GM11168 (cell line): ENCODE measurements around the gene IFNA1.
"Not testable (repeated sequence)": the region's sequence is repeated elsewhere in the genome, so short reads cannot be mapped to it uniquely, and the experiment has no call there.

ENCODE experiments used
- in situ Hi-C: fragments of 300-500 bp; cut with MboI; formaldehyde crosslinking; loops from one replicate; pipeline ENCODE4 v1.12.0; 2022; ENCODE audit warnings: low sequenced_read_pairs; ENCODE audit not compliant: unreplicated experiment

IFNA1 gene

GRCh38 chr9:21440139-21440538 lies at the start of gene IFNA1:
IFNA1 (plus strand) TSS chr9:21440439; CDS start chr9:21440508, 69 bp downstream.
- in situ Hi-C loops, result no loop called here

DNA sequence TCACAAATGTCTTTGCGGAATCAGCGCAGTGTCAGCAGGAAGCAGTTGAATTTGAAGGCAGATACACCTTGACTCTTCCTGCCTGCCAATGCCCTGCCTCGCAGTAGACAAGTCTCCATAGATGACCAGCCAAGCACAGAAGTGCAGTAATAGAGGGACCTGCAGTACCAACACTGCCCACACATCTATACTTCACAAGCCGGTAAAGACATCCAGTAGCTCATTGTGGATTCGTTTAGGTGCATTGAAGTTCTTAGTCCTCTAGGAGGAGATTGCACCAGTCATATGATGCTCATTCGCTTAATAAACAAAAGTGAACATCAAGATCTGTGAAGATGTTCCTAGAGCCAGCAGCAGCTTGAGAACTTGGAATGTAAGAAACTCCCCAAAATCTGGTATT lies 48.0 kb upstream of the IFNA1 start:
- in situ Hi-C loops, result no loop called here

GRCh38 chr9:21395778-21396717 lies 44.2 kb upstream of the IFNA1 start:
- in situ Hi-C loops, result loop anchor here (5.0 kb wide), 1 partner anchor 69 kb away; no protein-coding TSS in a partner anchor

GRCh38 chr9:21398955-21399489 lies 41.2 kb upstream of the IFNA1 start:
- in situ Hi-C loops, result loop anchor here (5.0 kb wide), 1 partner anchor 72 kb away; no protein-coding TSS in a partner anchor

- in situ Hi-C loops, result loop anchor here (5.0 kb wide), 1 partner anchor 73 kb away; no protein-coding TSS in a partner anchor
Measured at GRCh38 chr9:21399956-21400355, 40.3 kb upstream of the IFNA1 start.

DNA sequence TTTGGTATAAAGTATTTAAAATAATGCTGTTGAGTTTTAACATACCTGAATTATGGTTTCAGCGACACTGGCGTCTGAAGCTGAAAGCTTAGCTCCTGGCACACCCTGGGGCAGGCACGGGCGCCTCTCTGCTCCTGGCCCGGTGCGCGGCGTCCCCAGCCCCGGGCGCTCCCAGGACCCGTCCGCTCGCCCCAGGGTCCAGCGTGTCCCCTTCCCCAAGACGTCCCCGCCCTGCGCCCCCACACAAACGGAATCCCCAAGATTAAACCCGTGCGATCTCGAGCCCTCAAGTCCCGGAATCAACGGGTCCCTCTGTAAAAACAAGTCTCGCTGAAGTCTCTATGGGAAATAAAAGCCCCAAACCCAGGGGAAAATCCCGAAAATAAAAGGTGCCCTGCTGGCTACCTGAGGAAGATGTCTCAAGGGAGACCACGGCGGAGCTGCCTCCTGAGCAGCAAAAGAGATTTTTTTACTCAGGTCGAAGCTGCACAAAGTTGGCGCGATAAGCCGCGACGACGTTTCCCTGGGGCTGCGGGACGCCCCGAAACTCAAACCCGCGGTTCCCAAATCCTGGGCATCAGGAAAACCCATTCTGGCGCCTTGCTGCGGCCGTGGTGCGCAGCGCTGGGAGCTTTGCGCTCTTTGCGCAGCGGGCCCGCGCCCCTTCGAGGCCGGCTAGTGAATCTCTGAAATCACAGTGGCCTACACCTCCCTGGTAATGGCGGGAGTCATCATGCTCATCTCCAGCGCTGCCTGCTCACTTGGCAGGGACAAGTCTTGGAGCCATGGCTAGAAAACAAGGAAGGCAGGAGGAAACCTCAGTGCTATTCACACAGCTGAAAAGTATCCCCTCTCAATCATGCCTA lies 37.6 kb upstream of the IFNA1 start:
- in situ Hi-C loops, result no loop called here

GRCh38 chr9:21404146-21404545 lies 36.1 kb upstream of the IFNA1 start:
- in situ Hi-C loops, result no loop called here

- in situ Hi-C loops, result no loop called here
Measured at GRCh38 chr9:21408817-21409216, 31.4 kb upstream of the IFNA1 start, which contains the start of gene IFNA8. IFNA8 (plus strand) TSS chr9:21409117; CDS start chr9:21409177, 60 bp downstream.

GRCh38 chr9:21412107-21412506 lies 28.1 kb upstream of the IFNA1 start:
- in situ Hi-C loops, result no loop called here

- in situ Hi-C loops, result no loop called here
Measured at GRCh38 chr9:21413151-21413550, 27.1 kb upstream of the IFNA1 start.

DNA sequence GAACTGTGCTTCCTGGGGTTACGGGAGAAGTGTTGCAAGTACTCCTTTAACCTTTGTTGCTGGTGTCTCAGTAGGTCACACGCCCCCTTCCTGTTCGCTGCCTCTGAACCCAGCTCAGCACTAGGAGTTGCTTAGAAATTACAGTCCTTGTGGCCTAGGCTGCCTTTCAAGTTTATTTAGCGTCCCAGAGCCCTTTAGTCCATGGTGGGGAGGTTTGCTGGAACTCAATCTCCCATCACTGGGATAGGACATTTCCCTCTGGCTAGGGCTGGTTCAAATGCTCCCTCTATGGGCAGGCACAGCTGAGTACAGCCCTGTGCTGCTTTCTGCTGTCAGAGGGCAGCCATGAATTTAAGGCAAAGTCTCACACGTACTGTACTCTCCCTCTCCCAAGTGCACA lies 26.6 kb upstream of the IFNA1 start:
- in situ Hi-C loops, result no loop called here

GRCh38 chr9:21414220-21414940 lies 25.9 kb upstream of the IFNA1 start:
- in situ Hi-C loops, result no loop called here

DNA sequence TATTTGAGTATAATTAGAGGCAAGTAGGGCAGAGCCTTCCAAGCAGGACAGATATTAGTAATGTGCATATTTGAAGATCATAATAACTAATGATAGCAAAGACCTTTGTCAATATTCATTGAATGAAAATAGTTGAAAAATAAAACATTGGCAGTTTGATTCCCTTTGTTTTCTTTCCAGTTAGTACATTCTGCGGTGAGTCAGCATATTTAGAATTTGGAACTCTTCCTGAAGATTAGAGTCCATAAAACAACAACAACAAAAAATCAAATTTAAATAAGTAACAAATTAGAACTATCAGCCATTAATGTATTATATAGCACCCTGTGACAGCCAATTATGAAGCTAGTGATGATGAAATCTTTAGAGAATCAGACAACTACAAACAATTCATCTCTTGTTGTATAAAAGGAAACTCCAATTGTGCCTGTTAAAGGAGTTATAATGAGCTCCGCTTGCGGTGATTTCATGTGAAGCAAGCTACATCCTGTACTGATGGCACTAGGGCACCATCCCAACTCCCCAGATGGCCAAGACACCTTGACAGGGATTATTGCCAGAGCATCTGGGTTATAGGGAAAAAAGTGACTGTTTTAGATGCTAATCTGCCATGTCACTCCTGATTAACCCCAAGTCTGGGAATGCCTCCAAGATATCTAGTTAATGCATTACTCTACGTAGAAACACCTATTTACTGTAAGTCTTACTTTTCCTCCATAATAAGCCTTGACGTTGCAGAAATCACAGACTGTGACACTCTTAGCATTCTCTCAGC lies 24.6 kb upstream of the IFNA1 start:
- in situ Hi-C loops, result no loop called here

- in situ Hi-C loops, result no loop called here
Measured at GRCh38 chr9:21428235-21428634, 12.0 kb upstream of the IFNA1 start.

DNA sequence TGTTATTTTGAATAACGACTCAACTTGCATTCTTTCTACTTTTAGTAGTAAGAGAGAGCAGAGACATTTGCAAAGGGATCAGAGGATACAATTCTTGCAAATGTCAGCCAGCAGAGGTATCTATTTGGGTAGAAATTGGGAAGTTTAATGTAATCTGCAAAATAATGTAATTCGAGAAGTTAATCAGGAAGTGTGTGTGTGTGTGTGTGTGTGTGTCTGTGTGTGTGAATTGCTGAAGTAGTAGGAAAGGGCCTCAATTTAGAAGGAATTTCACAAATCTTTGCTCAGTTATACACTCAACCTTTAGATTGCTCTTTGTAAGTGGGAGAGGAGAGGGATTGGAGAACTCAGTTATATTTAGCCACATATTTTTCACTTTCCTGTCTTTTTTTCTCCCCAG lies 11.0 kb upstream of the IFNA1 start:
- in situ Hi-C loops, result no loop called here

DNA sequence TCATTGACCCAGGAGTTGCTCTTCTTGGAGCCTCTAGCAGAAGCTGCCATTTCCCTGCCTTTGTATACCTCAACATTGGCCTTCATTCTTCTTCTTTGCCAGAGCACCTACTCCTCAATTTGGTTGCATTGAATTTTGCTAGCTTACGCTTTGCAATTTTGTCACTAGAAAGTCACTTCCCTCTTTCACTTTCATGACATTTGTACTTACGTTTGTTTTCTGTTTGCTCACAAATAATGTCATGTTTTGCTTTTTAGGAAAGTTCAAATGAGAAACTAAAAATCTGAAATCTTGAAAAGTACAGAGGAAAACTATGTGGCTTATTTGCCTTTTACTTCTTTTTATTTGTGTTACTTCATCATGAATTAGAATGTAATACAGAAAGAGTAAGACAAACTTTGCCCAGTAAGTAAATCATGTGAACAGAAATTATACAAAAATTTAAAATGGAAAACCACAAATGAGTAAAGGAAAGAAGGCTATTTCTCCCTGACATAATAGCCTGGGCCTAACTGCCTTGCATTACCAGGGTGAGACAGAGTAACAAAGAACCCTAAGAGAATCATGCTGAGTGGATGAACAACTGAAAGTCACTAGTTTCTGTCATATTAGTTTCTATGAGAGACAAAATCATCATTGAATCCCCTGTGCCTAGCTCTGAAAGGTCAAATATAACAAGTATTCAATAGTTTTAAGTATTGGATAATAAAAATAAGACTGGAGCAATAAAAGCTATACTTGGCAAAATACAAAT lies 7.4 kb upstream of the IFNA1 start:
- in situ Hi-C loops, result no loop called here

GRCh38 chr9:21434202-21435014 lies 5.8 kb upstream of the IFNA1 start:
- in situ Hi-C loops, result no loop called here

- in situ Hi-C loops, result not testable (repeated sequence)
Measured at GRCh38 chr9:21435015-21435383, 5.2 kb upstream of the IFNA1 start.
